Panc1 (cell line): Measurements from ENCODE around the gene TIMM23B. TPM values are rescaled to one million over a fixed set of nuclear protein-coding genes. Genes with fewer than 3 reads are reported as not detected.
"Not testable (repeated sequence)": the region's sequence is repeated elsewhere in the genome, so short reads cannot be mapped to it uniquely, and the experiment has no call there.

Source experiments
- ATAC-seq: fragments of 200-7000 bp; cut with Tn5 transposase; 2 replicates; pipeline ENCODE4 v1.9.1; 2020; ENCODE audit warnings: mild to moderate bottlenecking, moderate library complexity
- BruUV-seq: library from RNA; stranded (reverse); fragments of 400-500 nt; replicated peaks from 2 replicates; lab custom pipeline; 2021; lab: Mats Ljungman, UMichigan
- CTCF ChIA-PET: fragments of 300-600 bp; sonication (Branson Sonifier 250); formaldehyde crosslinking; loops from one replicate; lab custom pipeline; 2022; ENCODE audit warnings: antibody characterized with exemption; lab: Charles Lee
- POLR2A ChIA-PET: fragments of 300-600 bp; sonication (Branson Sonifier 250); formaldehyde crosslinking; loops from one replicate; lab custom pipeline; 2022; ENCODE audit warnings: antibody characterized with exemption; lab: Charles Lee
- DNase-seq: peaks from one replicate; pipeline ENCODE4 v3.0.0-alpha.2; 2010; ENCODE audit warnings: low read depth, low spot score
- H3K27ac ChIP-seq: 2 replicates; pipeline ENCODE4 v1.5.1; 2011; ENCODE audit warnings: mild to moderate bottlenecking, low read length, inconsistent platforms
- H3K27me3 ChIP-seq: fragments of 200-500 bp; sonication (Bioruptor generic); 2 replicates; pipeline ENCODE4 v1.6.0; 2014; ENCODE audit warnings: low read length, inconsistent platforms; ENCODE audit not compliant: control insufficient read depth, insufficient read depth
- H3K36me3 ChIP-seq: fragments of 200-500 bp; sonication (Bioruptor generic); 2 replicates; pipeline ENCODE4 v1.5.1; 2014; ENCODE audit warnings: inconsistent platforms, mild to moderate bottlenecking, low read length, moderate library complexity; ENCODE audit not compliant: control insufficient read depth, insufficient read depth
- H3K4me1 ChIP-seq: 2 replicates; pipeline ENCODE4 v1.5.1; 2011; ENCODE audit warnings: inconsistent platforms, mild to moderate bottlenecking, low read length, moderate library complexity; ENCODE audit not compliant: control insufficient read depth, insufficient read depth
- H3K4me3 ChIP-seq, 2 experiments: 2 replicates each; pipeline ENCODE4 v1.5.1; 2011 to 2012; ENCODE audit warnings: low read depth in 2 of 2, low read length in 2 of 2, mild to moderate bottlenecking in 2 of 2, inconsistent platforms in 1 of 2, moderate library complexity in 1 of 2
- H3K9me3 ChIP-seq: fragments of 200-500 bp; sonication (Bioruptor generic); 2 replicates; pipeline ENCODE4 v1.5.1; 2014; ENCODE audit warnings: low read depth, mild to moderate bottlenecking, inconsistent platforms, low read length, moderate library complexity; ENCODE audit not compliant: control insufficient read depth, insufficient read depth
- SIN3A ChIP-seq: IDR thresholded peaks from 2 replicates; pipeline ENCODE4 v1.6.1; 2012; ENCODE audit warnings: low read depth, mild to moderate bottlenecking, low read length, moderate library complexity, borderline replicate concordance; ENCODE audit not compliant: insufficient read depth
- in situ Hi-C: cut with HindIII; loops from 2 replicates; pipeline ENCODE4 v1.10.0; 2016; ENCODE audit warnings: low sequenced_read_pairs, low pct_unique_long_range_greater_than_20kb
- intact Hi-C: fragments of 100-400 bp; cut with micrococcal nuclease; formaldehyde crosslinking; loops from one replicate; pipeline ENCODE4 v1.10.0; 2022; ENCODE audit not compliant: unreplicated experiment
- total RNA-seq: library from RNA; stranded (reverse); gene quantifications from one replicate; pipeline ENCODE4 v1.2.1, GENCODE V29; 2021; ENCODE audit not compliant: unreplicated experiment

Gene TIMM23B
- total RNA-seq, 1 experiment from 2014 or later, result 18.8 TPM

- in situ Hi-C loops, POLR2A ChIA-PET, CTCF ChIA-PET, H3K27ac ChIP-seq, H3K9me3 ChIP-seq, DNase-seq, intact Hi-C loops, ATAC-seq, H3K4me3 ChIP-seq, H3K27me3 ChIP-seq, BruUV-seq, H3K36me3 ChIP-seq, H3K4me1 ChIP-seq: not testable (repeated sequence)
Measured at GRCh38 chr10:50016926-50017325, 75.1 kb downstream of the TIMM23B start.

GRCh38 chr10:50017646-50018045, 75.8 kb downstream of the TIMM23B start:
- intact Hi-C loops, H3K4me1 ChIP-seq, BruUV-seq, H3K27ac ChIP-seq, H3K4me3 ChIP-seq, H3K36me3 ChIP-seq, POLR2A ChIA-PET, in situ Hi-C loops, CTCF ChIA-PET, ATAC-seq, H3K27me3 ChIP-seq, H3K9me3 ChIP-seq, DNase-seq: not testable (repeated sequence)

GRCh38 chr10:50019279-50019678, 77.4 kb downstream of the TIMM23B start:
- H3K4me3 ChIP-seq, CTCF ChIA-PET, intact Hi-C loops, in situ Hi-C loops, H3K36me3 ChIP-seq, H3K27me3 ChIP-seq, BruUV-seq, DNase-seq, ATAC-seq, H3K27ac ChIP-seq, H3K4me1 ChIP-seq, H3K9me3 ChIP-seq, POLR2A ChIA-PET: not testable (repeated sequence)

- BruUV-seq, H3K27me3 ChIP-seq, ATAC-seq, H3K9me3 ChIP-seq, intact Hi-C loops, H3K4me1 ChIP-seq, in situ Hi-C loops, POLR2A ChIA-PET, H3K27ac ChIP-seq, H3K36me3 ChIP-seq, H3K4me3 ChIP-seq, CTCF ChIA-PET, DNase-seq: not testable (repeated sequence)
Measured at GRCh38 chr10:50020451-50021024, 78.7 kb downstream of the TIMM23B start.

- in situ Hi-C loops (no loop called here), intact Hi-C loops (no loop called here)
- Histone ChIP-seq H3K27me3 (peaks cover 4% of the 10 kb centered on the region; the same call in 1 of the 2 replicates), H3K4me1 (no peaks in the 10 kb centered on the region), H3K36me3 (no peaks in the 10 kb centered on the region), H3K9me3 (no peaks in the 10 kb centered on the region), H3K27ac (no peak overlapping the region), H3K4me3 (no peak overlapping the region)
- no TSS peak for BruUV-seq
- ATAC-seq (no peak), DNase-seq (no peak)
- no peak for TF ChIP-seq SIN3A
- POLR2A ChIA-PET, result no interaction called here
- CTCF ChIA-PET, result no interaction called here
Measured at GRCh38 chr10:50021646-50022045, 79.8 kb downstream of the TIMM23B start.

Other genes with a start within 250 kb of the TIMM23B start
- 1.3 TPM for gene OGDHL, start 179.7 kb upstream of the TIMM23B start, total RNA-seq
- gene PARG, start within 50 bp of the TIMM23B start, total RNA-seq, result 39.9 TPM
- gene AGAP6, start 46.4 kb downstream of the TIMM23B start, total RNA-seq, result 14.4 TPM
- 67.0 TPM for gene WASHC2A, start 125.9 kb downstream of the TIMM23B start, total RNA-seq